GM23338 (cell line): ENCODE measurements around the gene SNAP25. TPM values are rescaled to one million over a fixed set of nuclear protein-coding genes. Genes with fewer than 3 reads are reported as not detected.

Experiments used
- ATAC-seq: fragments of 200-7000 bp; cut with Tn5 transposase; 3 replicates; pipeline ENCODE4 v1.9.1; 2020
- DNase-seq: peaks from one replicate; pipeline ENCODE4 v3.0.0-alpha.2; 2015; ENCODE audit warnings: low spot score
- H2AFZ ChIP-seq: fragments of 200-600 bp; sonication (generic); 2 replicates; pipeline ENCODE4 v1.8.0; 2016; ENCODE audit warnings: antibody characterized with exemption, mild to moderate bottlenecking, moderate library complexity
- H3F3A ChIP-seq: fragments of 200-600 bp; sonication (generic); replicated peaks from 2 replicates; pipeline ENCODE4 v1.8.0; 2017; ENCODE audit warnings: antibody characterized with exemption, mixed run types, low read depth
- H3K27ac ChIP-seq: fragments of 200-600 bp; sonication (generic); 2 replicates; pipeline ENCODE4 v1.6.1; 2016; ENCODE audit warnings: low read depth
- H3K27me3 ChIP-seq: fragments of 200-600 bp; sonication (generic); 2 replicates; pipeline ENCODE4 v1.8.0; 2016; ENCODE audit warnings: mild to moderate bottlenecking, mixed run types, moderate library complexity; ENCODE audit not compliant: insufficient read depth
- H3K36me3 ChIP-seq: fragments of 200-600 bp; sonication (generic); 2 replicates; pipeline ENCODE4 v1.8.0; 2016; ENCODE audit warnings: mild to moderate bottlenecking; ENCODE audit not compliant: insufficient read depth
- H3K4me1 ChIP-seq: fragments of 200-600 bp; sonication (generic); 2 replicates; pipeline ENCODE4 v1.8.0; 2016; ENCODE audit warnings: mild to moderate bottlenecking, moderate library complexity; ENCODE audit not compliant: insufficient read depth
- H3K4me2 ChIP-seq: fragments of 200-600 bp; sonication (generic); 2 replicates; pipeline ENCODE4 v1.7.1; 2017; ENCODE audit warnings: mixed run types
- H3K4me3 ChIP-seq: fragments of 200-600 bp; sonication (generic); 2 replicates; pipeline ENCODE4 v1.6.1; 2016; ENCODE audit warnings: mixed run types
- H3K79me2 ChIP-seq: fragments of 200-600 bp; sonication (generic); replicated peaks from 2 replicates; pipeline ENCODE4 v1.8.0; 2017; ENCODE audit warnings: mild to moderate bottlenecking; ENCODE audit not compliant: insufficient read depth
- H3K9me2 ChIP-seq: fragments of 200-600 bp; sonication (generic); 2 replicates; pipeline ENCODE4 v1.8.0; 2017; ENCODE audit not compliant: insufficient read depth
- H4K20me1 ChIP-seq: fragments of 200-600 bp; sonication (generic); replicated peaks from 2 replicates; pipeline ENCODE4 v1.8.0; 2017; ENCODE audit warnings: mild to moderate bottlenecking; ENCODE audit not compliant: insufficient read depth
- H3K27ac Mint-ChIP-seq: 2 replicates; pipeline ENCODE4 v1.8.0; 2020; ENCODE audit warnings: inconsistent platforms, mild to moderate bottlenecking, moderate library complexity, mixed read lengths
- H3K27me3 Mint-ChIP-seq: 3 replicates; pipeline ENCODE4 v1.8.0; 2022; ENCODE audit warnings: low read depth, mild to moderate bottlenecking, moderate library complexity, mixed read lengths, inconsistent platforms; ENCODE audit not compliant: insufficient read depth, poor library complexity
- H3K36me3 Mint-ChIP-seq: 3 replicates; pipeline ENCODE4 v1.8.0; 2021; ENCODE audit warnings: low read depth, mild to moderate bottlenecking, inconsistent platforms, moderate library complexity, mixed read lengths
- H3K4me1 Mint-ChIP-seq: 3 replicates; pipeline ENCODE4 v1.8.0; 2020; ENCODE audit warnings: mild to moderate bottlenecking, inconsistent platforms, mixed read lengths
- H3K4me3 Mint-ChIP-seq: 3 replicates; pipeline ENCODE4 v1.8.0; 2021; ENCODE audit warnings: moderate library complexity, mild to moderate bottlenecking, inconsistent platforms, mixed read lengths
- H3K9me3 Mint-ChIP-seq: 3 replicates; pipeline ENCODE4 v1.8.0; 2020; ENCODE audit warnings: moderate library complexity, mild to moderate bottlenecking, inconsistent platforms, mixed read lengths
- CREB1 ChIP-seq: fragments of 250-450 bp; sonication (Bioruptor Pico); IDR thresholded peaks from 2 replicates; pipeline ENCODE4 v1.5.0; 2020; ENCODE audit warnings: low read depth, mild to moderate bottlenecking, moderate library complexity
- EZH2 ChIP-seq: fragments of 200-600 bp; sonication (generic); IDR thresholded peaks from one replicate; pipeline ENCODE4 v1.8.0; 2017; ENCODE audit warnings: antibody characterized with exemption, mild to moderate bottlenecking, low read depth; ENCODE audit not compliant: unreplicated experiment
- EZH2phosphoT487 ChIP-seq: fragments of 200-600 bp; sonication (generic); IDR thresholded peaks from one replicate; pipeline ENCODE4 v1.8.1; 2018; ENCODE audit warnings: antibody characterized with exemption; ENCODE audit not compliant: unreplicated experiment
- JUNB ChIP-seq: IDR thresholded peaks from one replicate; pipeline ENCODE4 v1.6.1; 2016; ENCODE audit warnings: antibody characterized with exemption; ENCODE audit not compliant: unreplicated experiment
- NANOG ChIP-seq: IDR thresholded peaks from 2 replicates; pipeline ENCODE4 v1.6.1; 2016; ENCODE audit warnings: antibody characterized with exemption, borderline replicate concordance
- POLR2AphosphoS5 ChIP-seq: IDR thresholded peaks from 2 replicates; pipeline ENCODE4 v1.6.1; 2016; ENCODE audit warnings: antibody characterized with exemption, low read depth
- STAT1 ChIP-seq: IDR thresholded peaks from one replicate; pipeline ENCODE4 v1.6.1; 2016; ENCODE audit warnings: antibody characterized with exemption; ENCODE audit not compliant: unreplicated experiment
- ZNF114 ChIP-seq: fragments of 250-450 bp; sonication (Bioruptor Pico); IDR thresholded peaks from 2 replicates; pipeline ENCODE4 v1.5.0; 2020; ENCODE audit warnings: mild to moderate bottlenecking, moderate library complexity
- ZNF331 ChIP-seq: fragments of 250-450 bp; sonication (Bioruptor Pico); IDR thresholded peaks from 2 replicates; pipeline ENCODE4 v1.5.0; 2020; ENCODE audit warnings: low read depth, mild to moderate bottlenecking, moderate library complexity
- polyA plus RNA-seq: library from polyadenylated mRNA; unstranded; fragments of >200 nt; fragmentation: Nextera tagmentation; extraction: Ambion mirVana; gene quantifications from 2 replicates; pipeline ENCODE4 v1.2.1, GENCODE V29; 2016
- total RNA-seq: library from RNA; depleted of rRNA; stranded (reverse); fragments of >200 nt; shearing (Covaris generic); gene quantifications from 2 replicates; pipeline ENCODE4 v1.2.3, GENCODE V29; 2014
- TF ChIP-seq, protein P1 (sequence below): fragments of 250-450 bp; sonication (Bioruptor Pico); IDR thresholded peaks from 2 replicates; pipeline ENCODE4 v1.5.0; 2020; ENCODE audit warnings: mild to moderate bottlenecking, moderate library complexity
- TF ChIP-seq, protein P2 (sequence below): IDR thresholded peaks from 2 replicates; pipeline ENCODE4 v1.6.1; 2016; ENCODE audit warnings: antibody characterized with exemption
- TF ChIP-seq, protein P3 (sequence below), 2 experiments: fragments of 200-600 bp in 1 of 2; sonication (generic) in 1 of 2; conservative IDR thresholded peaks; 2 replicates each; pipeline versions ENCODE4 v1.5.1 to v1.6.1; 2016 to 2017; ENCODE audit warnings: antibody characterized with exemption in 2 of 2, low read depth in 2 of 2, mild to moderate bottlenecking in 2 of 2, moderate library complexity in 1 of 2
- TF ChIP-seq, protein P4 (sequence below): IDR thresholded peaks from one replicate; pipeline ENCODE4 v1.6.1; 2018; ENCODE audit warnings: antibody characterized with exemption; ENCODE audit not compliant: unreplicated experiment

The SNAP25 gene
- total and polyA plus RNA-seq, 2 experiments from 2014 or later = 0.82 to 1.3 TPM

DNA sequence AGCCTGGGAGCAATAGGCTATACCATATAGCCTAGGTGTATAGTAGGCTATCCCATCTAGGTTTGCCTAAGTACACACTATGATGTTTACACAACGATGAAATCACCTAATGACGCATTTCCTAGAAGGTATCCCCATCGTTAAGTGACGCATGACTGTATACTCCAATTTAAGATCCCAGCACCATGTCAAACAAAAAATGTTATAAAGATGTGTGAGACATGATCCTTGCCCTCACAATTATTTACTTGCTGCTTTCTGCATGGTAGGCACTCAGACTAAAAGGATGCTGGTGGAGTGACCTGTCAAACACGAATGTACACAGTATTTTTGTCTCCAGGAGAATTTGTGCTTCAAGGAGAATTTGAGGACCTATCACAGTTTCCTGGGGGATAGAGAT, 32.3 kb downstream of the SNAP25 start:
- no peak for DNase-seq

More for the DNA sequence above, 32.3 kb downstream of the SNAP25 start:
- Histone ChIP-seq H3F3A (no peaks in the 10 kb centered on the region), H3K79me2 (no peaks in the 10 kb centered on the region), H4K20me1 (no peaks in the 10 kb centered on the region), H3K9me2 (peaks cover 4% of the 10 kb centered on the region; the same call in 1 of the 2 replicates), H3K4me2 (no peak overlapping the region), H3K4me1 (peaks cover 31% of the 10 kb centered on the region), H3K27ac (no peak overlapping the region), H3K4me3 (no peak overlapping the region), H3K27me3 (no peaks in the 10 kb centered on the region), H3K36me3 (no peaks in the 10 kb centered on the region), H2AFZ (no peak overlapping the region)
- Mint-ChIP-seq H3K27ac (no peak overlapping the region), H3K9me3 (no peaks in the 10 kb centered on the region), H3K27me3 (peaks cover 2% of the 10 kb centered on the region), H3K4me1 (peaks cover 37% of the 10 kb centered on the region), H3K36me3 (no peaks in the 10 kb centered on the region), H3K4me3 (no peak overlapping the region)
- TF ChIP-seq ZNF114 (no peak), POLR2AphosphoS5 (no peak), CREB1 (CRISPR knock-in tag) (no peak), EZH2phosphoT487 (no peak), NANOG (no peak), JUNB (no peak), ZNF331 (no peak), EZH2 (no peak), STAT1 (no peak)
- TF ChIP-seq, protein P1, sequence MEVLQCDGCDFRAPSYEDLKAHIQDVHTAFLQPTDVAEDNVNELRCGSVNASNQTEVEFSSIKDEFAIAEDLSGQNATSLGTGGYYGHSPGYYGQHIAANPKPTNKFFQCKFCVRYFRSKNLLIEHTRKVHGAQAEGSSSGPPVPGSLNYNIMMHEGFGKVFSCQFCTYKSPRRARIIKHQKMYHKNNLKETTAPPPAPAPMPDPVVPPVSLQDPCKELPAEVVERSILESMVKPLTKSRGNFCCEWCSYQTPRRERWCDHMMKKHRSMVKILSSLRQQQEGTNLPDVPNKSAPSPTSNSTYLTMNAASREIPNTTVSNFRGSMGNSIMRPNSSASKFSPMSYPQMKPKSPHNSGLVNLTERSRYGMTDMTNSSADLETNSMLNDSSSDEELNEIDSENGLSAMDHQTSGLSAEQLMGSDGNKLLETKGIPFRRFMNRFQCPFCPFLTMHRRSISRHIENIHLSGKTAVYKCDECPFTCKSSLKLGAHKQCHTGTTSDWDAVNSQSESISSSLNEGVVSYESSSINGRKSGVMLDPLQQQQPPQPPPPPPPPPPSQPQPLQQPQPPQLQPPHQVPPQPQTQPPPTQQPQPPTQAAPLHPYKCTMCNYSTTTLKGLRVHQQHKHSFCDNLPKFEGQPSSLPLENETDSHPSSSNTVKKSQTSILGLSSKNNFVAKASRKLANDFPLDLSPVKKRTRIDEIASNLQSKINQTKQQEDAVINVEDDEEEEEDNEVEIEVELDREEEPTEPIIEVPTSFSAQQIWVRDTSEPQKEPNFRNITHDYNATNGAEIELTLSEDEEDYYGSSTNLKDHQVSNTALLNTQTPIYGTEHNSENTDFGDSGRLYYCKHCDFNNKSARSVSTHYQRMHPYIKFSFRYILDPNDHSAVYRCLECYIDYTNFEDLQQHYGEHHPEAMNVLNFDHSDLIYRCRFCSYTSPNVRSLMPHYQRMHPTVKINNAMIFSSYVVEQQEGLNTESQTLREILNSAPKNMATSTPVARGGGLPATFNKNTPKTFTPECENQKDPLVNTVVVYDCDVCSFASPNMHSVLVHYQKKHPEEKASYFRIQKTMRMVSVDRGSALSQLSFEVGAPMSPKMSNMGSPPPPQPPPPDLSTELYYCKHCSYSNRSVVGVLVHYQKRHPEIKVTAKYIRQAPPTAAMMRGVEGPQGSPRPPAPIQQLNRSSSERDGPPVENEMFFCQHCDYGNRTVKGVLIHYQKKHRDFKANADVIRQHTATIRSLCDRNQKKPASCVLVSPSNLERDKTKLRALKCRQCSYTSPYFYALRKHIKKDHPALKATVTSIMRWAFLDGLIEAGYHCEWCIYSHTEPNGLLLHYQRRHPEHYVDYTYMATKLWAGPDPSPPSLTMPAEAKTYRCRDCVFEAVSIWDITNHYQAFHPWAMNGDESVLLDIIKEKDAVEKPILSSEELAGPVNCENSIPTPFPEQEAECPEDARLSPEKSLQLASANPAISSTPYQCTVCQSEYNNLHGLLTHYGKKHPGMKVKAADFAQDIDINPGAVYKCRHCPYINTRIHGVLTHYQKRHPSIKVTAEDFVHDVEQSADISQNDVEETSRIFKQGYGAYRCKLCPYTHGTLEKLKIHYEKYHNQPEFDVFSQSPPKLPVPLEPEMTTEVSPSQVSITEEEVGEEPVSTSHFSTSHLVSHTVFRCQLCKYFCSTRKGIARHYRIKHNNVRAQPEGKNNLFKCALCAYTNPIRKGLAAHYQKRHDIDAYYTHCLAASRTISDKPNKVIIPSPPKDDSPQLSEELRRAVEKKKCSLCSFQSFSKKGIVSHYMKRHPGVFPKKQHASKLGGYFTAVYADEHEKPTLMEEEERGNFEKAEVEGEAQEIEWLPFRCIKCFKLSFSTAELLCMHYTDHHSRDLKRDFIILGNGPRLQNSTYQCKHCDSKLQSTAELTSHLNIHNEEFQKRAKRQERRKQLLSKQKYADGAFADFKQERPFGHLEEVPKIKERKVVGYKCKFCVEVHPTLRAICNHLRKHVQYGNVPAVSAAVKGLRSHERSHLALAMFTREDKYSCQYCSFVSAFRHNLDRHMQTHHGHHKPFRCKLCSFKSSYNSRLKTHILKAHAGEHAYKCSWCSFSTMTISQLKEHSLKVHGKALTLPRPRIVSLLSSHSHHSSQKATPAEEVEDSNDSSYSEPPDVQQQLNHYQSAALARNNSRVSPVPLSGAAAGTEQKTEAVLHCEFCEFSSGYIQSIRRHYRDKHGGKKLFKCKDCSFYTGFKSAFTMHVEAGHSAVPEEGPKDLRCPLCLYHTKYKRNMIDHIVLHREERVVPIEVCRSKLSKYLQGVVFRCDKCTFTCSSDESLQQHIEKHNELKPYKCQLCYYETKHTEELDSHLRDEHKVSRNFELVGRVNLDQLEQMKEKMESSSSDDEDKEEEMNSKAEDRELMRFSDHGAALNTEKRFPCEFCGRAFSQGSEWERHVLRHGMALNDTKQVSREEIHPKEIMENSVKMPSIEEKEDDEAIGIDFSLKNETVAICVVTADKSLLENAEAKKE (CRISPR knock-in tag) = no peak
- TF ChIP-seq, protein P2, sequence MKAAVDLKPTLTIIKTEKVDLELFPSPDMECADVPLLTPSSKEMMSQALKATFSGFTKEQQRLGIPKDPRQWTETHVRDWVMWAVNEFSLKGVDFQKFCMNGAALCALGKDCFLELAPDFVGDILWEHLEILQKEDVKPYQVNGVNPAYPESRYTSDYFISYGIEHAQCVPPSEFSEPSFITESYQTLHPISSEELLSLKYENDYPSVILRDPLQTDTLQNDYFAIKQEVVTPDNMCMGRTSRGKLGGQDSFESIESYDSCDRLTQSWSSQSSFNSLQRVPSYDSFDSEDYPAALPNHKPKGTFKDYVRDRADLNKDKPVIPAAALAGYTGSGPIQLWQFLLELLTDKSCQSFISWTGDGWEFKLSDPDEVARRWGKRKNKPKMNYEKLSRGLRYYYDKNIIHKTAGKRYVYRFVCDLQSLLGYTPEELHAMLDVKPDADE = no peak
- TF ChIP-seq, protein P3, sequence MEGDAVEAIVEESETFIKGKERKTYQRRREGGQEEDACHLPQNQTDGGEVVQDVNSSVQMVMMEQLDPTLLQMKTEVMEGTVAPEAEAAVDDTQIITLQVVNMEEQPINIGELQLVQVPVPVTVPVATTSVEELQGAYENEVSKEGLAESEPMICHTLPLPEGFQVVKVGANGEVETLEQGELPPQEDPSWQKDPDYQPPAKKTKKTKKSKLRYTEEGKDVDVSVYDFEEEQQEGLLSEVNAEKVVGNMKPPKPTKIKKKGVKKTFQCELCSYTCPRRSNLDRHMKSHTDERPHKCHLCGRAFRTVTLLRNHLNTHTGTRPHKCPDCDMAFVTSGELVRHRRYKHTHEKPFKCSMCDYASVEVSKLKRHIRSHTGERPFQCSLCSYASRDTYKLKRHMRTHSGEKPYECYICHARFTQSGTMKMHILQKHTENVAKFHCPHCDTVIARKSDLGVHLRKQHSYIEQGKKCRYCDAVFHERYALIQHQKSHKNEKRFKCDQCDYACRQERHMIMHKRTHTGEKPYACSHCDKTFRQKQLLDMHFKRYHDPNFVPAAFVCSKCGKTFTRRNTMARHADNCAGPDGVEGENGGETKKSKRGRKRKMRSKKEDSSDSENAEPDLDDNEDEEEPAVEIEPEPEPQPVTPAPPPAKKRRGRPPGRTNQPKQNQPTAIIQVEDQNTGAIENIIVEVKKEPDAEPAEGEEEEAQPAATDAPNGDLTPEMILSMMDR (conservative IDR thresholded peaks at IDR 0.05; ENCODE audit: low read depth in 2 of 2) = no peak
- TF ChIP-seq, protein P4, sequence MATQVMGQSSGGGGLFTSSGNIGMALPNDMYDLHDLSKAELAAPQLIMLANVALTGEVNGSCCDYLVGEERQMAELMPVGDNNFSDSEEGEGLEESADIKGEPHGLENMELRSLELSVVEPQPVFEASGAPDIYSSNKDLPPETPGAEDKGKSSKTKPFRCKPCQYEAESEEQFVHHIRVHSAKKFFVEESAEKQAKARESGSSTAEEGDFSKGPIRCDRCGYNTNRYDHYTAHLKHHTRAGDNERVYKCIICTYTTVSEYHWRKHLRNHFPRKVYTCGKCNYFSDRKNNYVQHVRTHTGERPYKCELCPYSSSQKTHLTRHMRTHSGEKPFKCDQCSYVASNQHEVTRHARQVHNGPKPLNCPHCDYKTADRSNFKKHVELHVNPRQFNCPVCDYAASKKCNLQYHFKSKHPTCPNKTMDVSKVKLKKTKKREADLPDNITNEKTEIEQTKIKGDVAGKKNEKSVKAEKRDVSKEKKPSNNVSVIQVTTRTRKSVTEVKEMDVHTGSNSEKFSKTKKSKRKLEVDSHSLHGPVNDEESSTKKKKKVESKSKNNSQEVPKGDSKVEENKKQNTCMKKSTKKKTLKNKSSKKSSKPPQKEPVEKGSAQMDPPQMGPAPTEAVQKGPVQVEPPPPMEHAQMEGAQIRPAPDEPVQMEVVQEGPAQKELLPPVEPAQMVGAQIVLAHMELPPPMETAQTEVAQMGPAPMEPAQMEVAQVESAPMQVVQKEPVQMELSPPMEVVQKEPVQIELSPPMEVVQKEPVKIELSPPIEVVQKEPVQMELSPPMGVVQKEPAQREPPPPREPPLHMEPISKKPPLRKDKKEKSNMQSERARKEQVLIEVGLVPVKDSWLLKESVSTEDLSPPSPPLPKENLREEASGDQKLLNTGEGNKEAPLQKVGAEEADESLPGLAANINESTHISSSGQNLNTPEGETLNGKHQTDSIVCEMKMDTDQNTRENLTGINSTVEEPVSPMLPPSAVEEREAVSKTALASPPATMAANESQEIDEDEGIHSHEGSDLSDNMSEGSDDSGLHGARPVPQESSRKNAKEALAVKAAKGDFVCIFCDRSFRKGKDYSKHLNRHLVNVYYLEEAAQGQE = no peak
- ATAC-seq = no peak
